GM18505 (cell line): ENCODE data around the gene TYMS.

ENCODE experiments used
- ATAC-seq: cut with Tn5 transposase; IDR thresholded peaks from one replicate; pipeline ENCODE4 v1.9.1; 2021; ENCODE audit not compliant: unreplicated experiment
- POLR2A ChIP-seq: IDR thresholded peaks from 4 replicates; pipeline ENCODE4 v1.6.1; 2011; ENCODE audit warnings: borderline replicate concordance; ENCODE audit not compliant: insufficient read depth, insufficient read length; ENCODE audit errors: extremely low read depth

Gene TYMS

GRCh38 chr18:629269-630150 lies 27.9 kb upstream of the TYMS start:
- TF ChIP-seq POLR2A: no peak
- no peak for ATAC-seq

GRCh38 chr18:631560-631959 lies 25.9 kb upstream of the TYMS start:
- ATAC-seq: no peak
- no peak for TF ChIP-seq POLR2A

GRCh38 chr18:634551-635045 lies 22.9 kb upstream of the TYMS start:
- TF ChIP-seq POLR2A: no peak
- no peak for ATAC-seq

GRCh38 chr18:635171-635570 lies 22.3 kb upstream of the TYMS start:
- no peak for TF ChIP-seq POLR2A
- no peak for ATAC-seq

- TF ChIP-seq POLR2A: no peak
- ATAC-seq: no peak
Measured at GRCh38 chr18:641224-641623, 16.2 kb upstream of the TYMS start.

GRCh38 chr18:644395-645004 lies 13.0 kb upstream of the TYMS start:
- no peak for TF ChIP-seq POLR2A
- ATAC-seq: peak; percentile 61

GRCh38 chr18:647304-647703 lies 10.1 kb upstream of the TYMS start:
- TF ChIP-seq POLR2A: no peak
- no peak for ATAC-seq

GRCh38 chr18:649341-649740 lies 8.1 kb upstream of the TYMS start:
- no peak for TF ChIP-seq POLR2A
- ATAC-seq: no peak

GRCh38 chr18:650428-650858 lies 7.0 kb upstream of the TYMS start:
- peak; percentile 98 for ATAC-seq
- TF ChIP-seq POLR2A: no peak

- ATAC-seq: no peak
- TF ChIP-seq POLR2A: no peak
Measured at GRCh38 chr18:652131-652530, 5.3 kb upstream of the TYMS start.

- no peak for TF ChIP-seq POLR2A
- no peak for ATAC-seq
Measured at GRCh38 chr18:653512-653911, 3.9 kb upstream of the TYMS start.

GRCh38 chr18:654601-655000 lies 2.9 kb upstream of the TYMS start:
- TF ChIP-seq POLR2A: no peak
- no peak for ATAC-seq

GRCh38 chr18:655445-655844 lies 2.0 kb upstream of the TYMS start:
- TF ChIP-seq POLR2A: no peak
- no peak for ATAC-seq
